Nephron progenitor cell (in vitro differentiated cells): ENCODE measurements around the gene UBE2QL1.

Source experiments
- DNase-seq: peaks from one replicate; pipeline ENCODE4 v3.0.0; 2021
- H3K27ac Mint-ChIP-seq: 2 replicates; pipeline ENCODE4 v1.8.0; 2021; ENCODE audit warnings: mild to moderate bottlenecking, moderate library complexity, mixed read lengths
- H3K27me3 Mint-ChIP-seq: 2 replicates; pipeline ENCODE4 v1.8.0; 2021; ENCODE audit warnings: mild to moderate bottlenecking, low read depth, mixed read lengths; ENCODE audit not compliant: poor library complexity
- H3K36me3 Mint-ChIP-seq: 2 replicates; pipeline ENCODE4 v1.8.0; 2021; ENCODE audit warnings: low read depth, mixed read lengths
- H3K4me1 Mint-ChIP-seq: 2 replicates; pipeline ENCODE4 v1.8.0; 2021; ENCODE audit warnings: mixed read lengths
- H3K4me3 Mint-ChIP-seq: 2 replicates; pipeline ENCODE4 v1.8.0; 2021; ENCODE audit warnings: mild to moderate bottlenecking, moderate library complexity, mixed read lengths
- H3K9me3 Mint-ChIP-seq: 2 replicates; pipeline ENCODE4 v1.8.0; 2021; ENCODE audit warnings: mild to moderate bottlenecking, moderate library complexity, mixed read lengths
- TF ChIP-seq, protein P1 (sequence below): fragments of 200-600 bp; sonication (generic); IDR thresholded peaks from 2 replicates; pipeline ENCODE4 v1.5.0; 2021; ENCODE audit warnings: antibody characterized with exemption

UBE2QL1 gene

DNA sequence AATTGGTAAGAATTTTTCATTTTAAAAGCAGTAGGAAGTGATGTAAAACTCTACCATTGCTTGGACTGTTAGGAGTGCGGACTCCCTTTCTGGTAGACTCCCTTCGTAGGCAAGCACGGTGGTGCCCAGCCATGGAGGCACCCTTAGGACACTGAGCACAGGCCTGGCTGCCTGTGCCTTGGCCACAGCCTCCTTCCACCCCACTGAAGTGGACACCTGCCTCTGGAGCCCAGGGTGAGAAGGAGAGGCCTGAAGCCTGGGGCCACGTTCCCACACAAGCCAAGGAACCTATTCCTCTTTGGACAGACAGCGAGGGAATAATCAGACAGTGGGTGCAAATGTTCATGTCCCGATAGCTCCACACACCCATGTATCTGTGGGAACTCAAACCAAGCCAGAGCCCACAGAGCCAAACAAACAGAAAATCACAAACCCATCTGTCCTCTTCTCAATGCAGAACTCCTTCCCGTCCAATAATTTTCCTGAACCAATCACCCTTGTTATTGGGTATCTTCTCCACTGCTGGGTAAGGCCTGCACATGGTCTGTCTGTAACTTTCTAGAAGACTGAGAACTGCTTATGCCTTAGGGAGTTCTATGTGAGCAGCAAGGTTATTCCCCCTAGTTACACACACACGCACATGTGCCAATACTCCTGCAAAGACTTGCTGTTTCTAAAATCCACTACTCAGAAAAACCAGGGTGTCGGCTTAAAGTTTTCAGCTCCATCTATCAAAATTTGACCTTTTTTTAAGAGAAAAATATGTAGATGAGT, 45.2 kb downstream of the UBE2QL1 start:
- TF ChIP-seq, protein P1, sequence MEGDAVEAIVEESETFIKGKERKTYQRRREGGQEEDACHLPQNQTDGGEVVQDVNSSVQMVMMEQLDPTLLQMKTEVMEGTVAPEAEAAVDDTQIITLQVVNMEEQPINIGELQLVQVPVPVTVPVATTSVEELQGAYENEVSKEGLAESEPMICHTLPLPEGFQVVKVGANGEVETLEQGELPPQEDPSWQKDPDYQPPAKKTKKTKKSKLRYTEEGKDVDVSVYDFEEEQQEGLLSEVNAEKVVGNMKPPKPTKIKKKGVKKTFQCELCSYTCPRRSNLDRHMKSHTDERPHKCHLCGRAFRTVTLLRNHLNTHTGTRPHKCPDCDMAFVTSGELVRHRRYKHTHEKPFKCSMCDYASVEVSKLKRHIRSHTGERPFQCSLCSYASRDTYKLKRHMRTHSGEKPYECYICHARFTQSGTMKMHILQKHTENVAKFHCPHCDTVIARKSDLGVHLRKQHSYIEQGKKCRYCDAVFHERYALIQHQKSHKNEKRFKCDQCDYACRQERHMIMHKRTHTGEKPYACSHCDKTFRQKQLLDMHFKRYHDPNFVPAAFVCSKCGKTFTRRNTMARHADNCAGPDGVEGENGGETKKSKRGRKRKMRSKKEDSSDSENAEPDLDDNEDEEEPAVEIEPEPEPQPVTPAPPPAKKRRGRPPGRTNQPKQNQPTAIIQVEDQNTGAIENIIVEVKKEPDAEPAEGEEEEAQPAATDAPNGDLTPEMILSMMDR = no peak
- Mint-ChIP-seq H3K9me3 (no peaks in the 10 kb centered on the region), H3K27ac (no peak overlapping the region), H3K4me3 (no peak overlapping the region), H3K4me1 (peaks cover 28% of the 10 kb centered on the region), H3K27me3 (peaks cover 48% of the 10 kb centered on the region), H3K36me3 (peaks cover 7% of the 10 kb centered on the region)
- DNase-seq = no peak

GRCh38 chr5:6494939-6495338, 46.3 kb downstream of the UBE2QL1 start:
- H3K4me1 Mint-ChIP-seq = peaks cover 28% of the 10 kb centered on the region

DNA sequence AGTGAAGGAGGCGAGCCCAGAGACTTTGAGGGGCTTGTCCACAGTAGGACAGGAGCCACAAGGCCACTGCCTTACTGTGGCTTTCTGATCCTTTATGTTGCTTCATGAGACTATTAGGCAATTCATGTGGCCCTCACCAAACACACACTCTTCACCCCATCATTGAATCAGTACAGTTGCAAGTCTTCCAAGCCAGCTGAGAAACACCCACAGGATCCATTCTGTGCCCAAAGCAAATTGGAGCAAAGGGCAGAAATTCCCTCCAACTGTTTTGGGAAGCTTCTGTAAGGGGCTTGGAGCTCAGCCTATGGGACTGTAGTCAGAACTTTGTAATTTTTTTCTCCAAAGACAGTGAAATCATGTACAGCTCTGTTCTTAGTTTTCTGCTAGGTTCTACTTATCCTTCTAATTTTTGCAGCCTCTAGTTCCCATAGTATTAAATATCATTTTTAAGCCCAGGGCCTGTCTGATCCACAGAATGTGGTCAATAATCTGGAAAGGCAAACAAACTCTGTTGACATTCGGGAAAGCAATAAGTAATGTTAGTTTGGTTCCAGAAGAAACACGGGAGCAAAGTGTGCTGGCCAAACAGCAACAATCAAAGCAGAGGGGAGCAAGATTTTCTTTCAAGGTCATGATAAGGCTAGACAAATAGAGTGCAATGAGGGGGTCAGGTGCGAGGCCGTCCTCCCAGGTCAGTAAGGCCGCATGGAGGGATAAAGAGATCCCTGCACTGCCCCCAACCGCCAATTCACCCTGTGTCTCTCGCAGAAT, 47.0 kb downstream of the UBE2QL1 start:
- Mint-ChIP-seq H3K27me3 (peaks cover 42% of the 10 kb centered on the region), H3K9me3 (no peaks in the 10 kb centered on the region), H3K4me1 (peaks cover 28% of the 10 kb centered on the region), H3K4me3 (no peak overlapping the region), H3K36me3 (peaks cover 7% of the 10 kb centered on the region), H3K27ac (no peak overlapping the region)
- TF ChIP-seq, protein P1 = no peak
- no peak for DNase-seq

More at GRCh38 chr5:6494939-6495338, 46.3 kb downstream of the UBE2QL1 start:
- H3K27ac Mint-ChIP-seq = no peak overlapping the region
- H3K4me3 Mint-ChIP-seq = no peak overlapping the region
- TF ChIP-seq, protein P1 = no peak
- peaks cover 7% of the 10 kb centered on the region for H3K36me3 Mint-ChIP-seq
- no peak for DNase-seq
- H3K27me3 Mint-ChIP-seq = peaks cover 44% of the 10 kb centered on the region
- no peaks in the 10 kb centered on the region for H3K9me3 Mint-ChIP-seq

DNA sequence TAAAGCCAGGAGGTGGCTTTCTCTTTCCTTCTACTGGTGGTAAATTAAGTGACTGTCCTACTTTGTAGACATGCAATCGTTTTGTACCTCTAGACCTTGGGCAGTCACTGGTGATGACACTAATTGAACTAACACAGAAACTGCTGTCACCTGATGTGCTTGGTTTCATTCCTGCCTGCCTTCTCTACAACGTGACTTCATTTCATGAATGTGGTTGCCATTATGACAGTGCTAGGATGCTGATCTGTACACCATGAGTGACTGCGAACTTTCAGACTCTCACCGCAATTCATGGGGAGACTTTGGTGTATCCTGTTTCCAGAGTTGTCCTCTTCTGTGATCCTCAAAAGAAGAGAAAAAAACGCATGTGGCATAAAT, 47.5 kb downstream of the UBE2QL1 start:
- Mint-ChIP-seq H3K4me3 (no peak overlapping the region), H3K36me3 (peaks cover 7% of the 10 kb centered on the region), H3K27me3 (peaks cover 37% of the 10 kb centered on the region), H3K4me1 (peaks cover 26% of the 10 kb centered on the region), H3K27ac (no peak overlapping the region), H3K9me3 (no peaks in the 10 kb centered on the region)
- TF ChIP-seq, protein P1 = no peak
- no peak for DNase-seq

DNA sequence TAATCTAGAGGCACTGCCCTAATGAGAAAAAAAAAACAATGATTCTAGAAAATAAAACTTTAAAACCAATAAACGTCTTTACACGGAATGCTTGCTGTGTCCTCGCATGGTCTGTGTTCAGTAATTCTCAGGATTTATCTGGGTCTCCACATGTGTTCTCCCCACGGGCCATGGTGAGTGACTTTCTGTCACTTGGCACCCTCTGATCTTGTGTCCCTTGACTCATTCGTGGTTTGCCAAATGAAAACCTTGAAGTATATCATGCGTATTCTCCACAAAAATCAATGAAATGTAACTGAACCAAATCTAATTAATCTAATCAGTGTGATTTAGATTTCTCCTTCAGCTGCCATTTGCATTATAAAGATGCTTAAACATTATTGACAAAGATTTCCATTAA, 48.0 kb downstream of the UBE2QL1 start:
- Mint-ChIP-seq H3K36me3 (peaks cover 7% of the 10 kb centered on the region), H3K27ac (no peak overlapping the region), H3K4me3 (no peak overlapping the region), H3K4me1 (peaks cover 22% of the 10 kb centered on the region), H3K27me3 (peaks cover 33% of the 10 kb centered on the region), H3K9me3 (no peaks in the 10 kb centered on the region)
- no peak for DNase-seq
- TF ChIP-seq, protein P1 = no peak
